VCaP (cell line): ENCODE measurements around the gene LPAR5.

Experiments
- H3K27ac ChIP-seq: fragments of 450-650 bp; 2 replicates; pipeline ENCODE4 v1.5.1; 2017
- TF ChIP-seq, protein P1 (sequence below): fragments of 450-650 bp; conservative IDR thresholded peaks from 2 replicates; pipeline ENCODE4 v1.5.1; 2017; ENCODE audit warnings: mild to moderate bottlenecking, moderate library complexity

The LPAR5 gene

DNA sequence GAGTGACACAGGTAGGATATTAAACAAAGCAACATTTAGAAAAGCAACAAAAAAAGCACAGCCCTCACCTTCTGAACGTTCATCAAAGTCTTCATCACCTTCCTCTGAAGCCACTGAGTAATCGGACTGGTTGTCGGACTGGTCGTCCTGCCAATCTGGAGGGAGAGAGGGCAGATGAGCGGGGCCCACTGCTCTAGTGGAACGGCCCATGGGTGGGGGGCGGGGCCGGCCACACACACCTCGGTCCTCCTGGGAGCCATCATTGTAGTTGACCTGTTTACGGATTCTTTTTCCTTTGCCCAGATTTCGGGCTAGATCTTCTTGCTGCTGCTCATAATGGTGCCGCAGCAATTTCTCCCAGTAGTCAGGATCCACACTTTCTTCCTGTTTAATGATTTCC, 52.8 kb downstream of the LPAR5 start:
- TF ChIP-seq, protein P1, sequence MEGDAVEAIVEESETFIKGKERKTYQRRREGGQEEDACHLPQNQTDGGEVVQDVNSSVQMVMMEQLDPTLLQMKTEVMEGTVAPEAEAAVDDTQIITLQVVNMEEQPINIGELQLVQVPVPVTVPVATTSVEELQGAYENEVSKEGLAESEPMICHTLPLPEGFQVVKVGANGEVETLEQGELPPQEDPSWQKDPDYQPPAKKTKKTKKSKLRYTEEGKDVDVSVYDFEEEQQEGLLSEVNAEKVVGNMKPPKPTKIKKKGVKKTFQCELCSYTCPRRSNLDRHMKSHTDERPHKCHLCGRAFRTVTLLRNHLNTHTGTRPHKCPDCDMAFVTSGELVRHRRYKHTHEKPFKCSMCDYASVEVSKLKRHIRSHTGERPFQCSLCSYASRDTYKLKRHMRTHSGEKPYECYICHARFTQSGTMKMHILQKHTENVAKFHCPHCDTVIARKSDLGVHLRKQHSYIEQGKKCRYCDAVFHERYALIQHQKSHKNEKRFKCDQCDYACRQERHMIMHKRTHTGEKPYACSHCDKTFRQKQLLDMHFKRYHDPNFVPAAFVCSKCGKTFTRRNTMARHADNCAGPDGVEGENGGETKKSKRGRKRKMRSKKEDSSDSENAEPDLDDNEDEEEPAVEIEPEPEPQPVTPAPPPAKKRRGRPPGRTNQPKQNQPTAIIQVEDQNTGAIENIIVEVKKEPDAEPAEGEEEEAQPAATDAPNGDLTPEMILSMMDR, result no peak
- H3K27ac ChIP-seq, result no peak overlapping the region

DNA sequence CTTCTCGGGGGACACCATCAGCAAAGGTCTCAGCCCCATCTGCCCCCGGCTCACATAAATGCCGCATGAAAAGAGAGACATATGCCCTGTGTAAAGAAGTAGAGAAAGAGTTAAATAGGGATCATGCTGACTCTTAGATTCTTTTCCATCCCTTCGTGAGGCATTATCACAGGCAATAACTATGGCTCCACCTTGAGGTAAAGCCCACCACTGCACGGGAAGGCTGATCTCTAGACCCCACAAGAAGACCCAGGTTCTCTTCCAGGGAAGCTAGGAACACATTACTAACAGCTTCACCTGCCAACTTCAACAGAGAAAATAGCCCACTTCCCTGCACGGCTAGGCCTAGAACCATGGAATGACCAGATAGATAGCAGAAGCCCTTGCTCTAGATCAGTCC, 53.6 kb downstream of the LPAR5 start:
- H3K27ac ChIP-seq, result no peak overlapping the region

DNA sequence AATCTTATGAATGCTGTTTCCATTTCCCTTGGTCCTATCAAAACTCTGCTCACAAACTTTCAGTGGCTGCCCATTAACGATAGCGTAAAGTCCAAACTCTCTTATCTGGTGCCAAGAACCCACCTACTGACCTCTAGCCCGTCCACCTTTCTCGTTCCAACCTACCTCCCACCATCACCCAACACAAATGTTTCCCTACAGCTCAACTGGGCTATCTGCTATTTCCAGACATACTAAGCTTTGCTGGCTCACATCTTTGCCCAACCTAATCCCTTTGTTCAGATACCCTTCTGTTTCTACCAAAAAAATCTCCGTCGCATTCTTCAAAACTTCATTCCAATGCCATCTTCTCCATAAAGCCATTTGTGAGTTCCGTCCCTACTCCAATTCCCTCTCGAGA, 60.1 kb downstream of the LPAR5 start:
- TF ChIP-seq, protein P1, result no peak
- no peak overlapping the region for H3K27ac ChIP-seq

More for the DNA sequence above, 53.6 kb downstream of the LPAR5 start:
- TF ChIP-seq, protein P1, result peak; percentile 30

- TF ChIP-seq, protein P1, result no peak
- no peak overlapping the region for H3K27ac ChIP-seq
Measured at GRCh38 chr12:6574576-6575295, 61.0 kb downstream of the LPAR5 start.

DNA sequence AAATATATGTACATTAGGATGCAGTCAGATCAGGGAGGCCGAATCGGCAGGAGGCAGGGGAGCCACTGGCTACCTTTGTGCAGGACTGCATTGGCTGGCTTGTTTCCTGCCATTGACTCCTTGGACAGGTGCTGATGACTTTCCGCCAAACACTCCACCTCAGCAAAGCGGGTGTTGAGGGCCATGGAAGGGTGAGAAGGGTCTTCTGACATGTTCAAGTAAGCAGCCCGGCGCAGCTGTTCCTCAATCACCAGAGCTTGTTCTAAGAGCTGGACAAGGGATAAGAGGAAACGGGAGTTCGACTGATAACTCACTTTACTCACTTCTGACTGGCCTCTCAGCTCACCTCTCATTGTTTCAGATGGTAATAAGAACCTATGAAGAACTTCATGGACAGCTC, 62.8 kb downstream of the LPAR5 start:
- H3K27ac ChIP-seq, result no peak overlapping the region
- TF ChIP-seq, protein P1, result no peak

- TF ChIP-seq, protein P1, result peak; percentile 90
- H3K27ac ChIP-seq, result no peak overlapping the region; the same call in 1 of the 2 replicates
Measured at GRCh38 chr12:6570264-6570887, 65.4 kb downstream of the LPAR5 start.

- peak overlapping the region; percentile 84; the same call in 1 of the 2 replicates for H3K27ac ChIP-seq
- TF ChIP-seq, protein P1, result no peak
Measured at GRCh38 chr12:6569786-6570185, 66.0 kb downstream of the LPAR5 start.
